Measurements from ENCODE around the gene MAPKAPK2.

The MAPKAPK2 gene

GRCh38 chr1:206704226-206704625 lies 19.5 kb downstream of the MAPKAPK2 start:
- no peak for DNase-seq (ENCODE audit: low read depth)

- no peak for DNase-seq (ENCODE audit: low read depth)
Observed at GRCh38 chr1:206705191-206705590, 20.5 kb downstream of the MAPKAPK2 start.

GRCh38 chr1:206705726-206706297 lies 21.1 kb downstream of the MAPKAPK2 start:
- no peak for DNase-seq (ENCODE audit: low read depth)

GRCh38 chr1:206706298-206706791 lies 21.6 kb downstream of the MAPKAPK2 start:
- DNase-seq (ENCODE audit: low read depth) = no peak

- no peak for DNase-seq (ENCODE audit: low read depth)
Observed at GRCh38 chr1:206706806-206707366, 22.2 kb downstream of the MAPKAPK2 start.

GRCh38 chr1:206708058-206708457 lies 23.4 kb downstream of the MAPKAPK2 start:
- DNase-seq (ENCODE audit: low read depth) = no peak

GRCh38 chr1:206708882-206709281 lies 24.2 kb downstream of the MAPKAPK2 start:
- no peak for DNase-seq (ENCODE audit: low read depth)

GRCh38 chr1:206709322-206709721 lies 24.6 kb downstream of the MAPKAPK2 start:
- DNase-seq (ENCODE audit: low read depth) = no peak

- no peak for DNase-seq (ENCODE audit: low read depth)
Observed at GRCh38 chr1:206709772-206710459, 25.2 kb downstream of the MAPKAPK2 start.

GRCh38 chr1:206710460-206710823 lies 25.7 kb downstream of the MAPKAPK2 start:
- no peak for DNase-seq (ENCODE audit: low read depth)

GRCh38 chr1:206713070-206713469 lies 28.4 kb downstream of the MAPKAPK2 start:
- DNase-seq (ENCODE audit: low read depth) = no peak

GRCh38 chr1:206713910-206714312 lies 29.2 kb downstream of the MAPKAPK2 start:
- DNase-seq (ENCODE audit: low read depth) = no peak

- DNase-seq (ENCODE audit: low read depth) = no peak
Observed at GRCh38 chr1:206714331-206715058, 29.8 kb downstream of the MAPKAPK2 start.

GRCh38 chr1:206715120-206715519 lies 30.4 kb downstream of the MAPKAPK2 start:
- DNase-seq (ENCODE audit: low read depth) = no peak

- no peak for DNase-seq (ENCODE audit: low read depth)
Observed at GRCh38 chr1:206715552-206716158, 30.9 kb downstream of the MAPKAPK2 start.

GRCh38 chr1:206716159-206716869 lies 31.6 kb downstream of the MAPKAPK2 start:
- DNase-seq (ENCODE audit: low read depth) = no peak

- no peak for DNase-seq (ENCODE audit: low read depth)
Observed at GRCh38 chr1:206716870-206717673, 32.4 kb downstream of the MAPKAPK2 start.

- DNase-seq (ENCODE audit: low read depth) = no peak
Observed at GRCh38 chr1:206717674-206717989, 32.9 kb downstream of the MAPKAPK2 start.

- no peak for DNase-seq (ENCODE audit: low read depth)
Observed at GRCh38 chr1:206719169-206719839, 34.6 kb downstream of the MAPKAPK2 start.

GRCh38 chr1:206721454-206721853 lies 36.7 kb downstream of the MAPKAPK2 start:
- DNase-seq (ENCODE audit: low read depth) = no peak
